Retina (tissue), 1 donor: ENCODE results near the gene TGFBR3.

ENCODE experiments used
- DNase-seq: peaks from one replicate; pipeline ENCODE4 v3.0.0-alpha.2; 2016

Gene TGFBR3

GRCh38 chr1:91753878-91754277 lies 132.1 kb downstream of the TGFBR3 start:
- no peak for DNase-seq

- DNase-seq: no peak
Measured at GRCh38 chr1:91752324-91752723, 133.6 kb downstream of the TGFBR3 start.

GRCh38 chr1:91751275-91751674 lies 134.7 kb downstream of the TGFBR3 start:
- DNase-seq: no peak

GRCh38 chr1:91750398-91750996 lies 135.5 kb downstream of the TGFBR3 start:
- no peak for DNase-seq

GRCh38 chr1:91749788-91750231 lies 136.1 kb downstream of the TGFBR3 start:
- DNase-seq: no peak

GRCh38 chr1:91747666-91748065 lies 138.3 kb downstream of the TGFBR3 start:
- DNase-seq: no peak

- DNase-seq: no peak
Measured at GRCh38 chr1:91746728-91747338, 139.1 kb downstream of the TGFBR3 start.

GRCh38 chr1:91745640-91746373 lies 140.1 kb downstream of the TGFBR3 start:
- DNase-seq: no peak

GRCh38 chr1:91744953-91745639 lies 140.9 kb downstream of the TGFBR3 start:
- no peak for DNase-seq

- DNase-seq: no peak
Measured at GRCh38 chr1:91742848-91743292, 143.1 kb downstream of the TGFBR3 start.

GRCh38 chr1:91741906-91742305 lies 144.0 kb downstream of the TGFBR3 start:
- no peak for DNase-seq

GRCh38 chr1:91741301-91741700 lies 144.7 kb downstream of the TGFBR3 start:
- DNase-seq: no peak

- no peak for DNase-seq
Measured at GRCh38 chr1:91737650-91738049, 148.3 kb downstream of the TGFBR3 start.

- DNase-seq: peak; percentile 57
Measured at GRCh38 chr1:91736715-91737615, 149.0 kb downstream of the TGFBR3 start.

GRCh38 chr1:91736146-91736714 lies 149.7 kb downstream of the TGFBR3 start:
- no peak for DNase-seq

GRCh38 chr1:91735266-91735845 lies 150.6 kb downstream of the TGFBR3 start:
- DNase-seq: no peak

GRCh38 chr1:91734761-91735160 lies 151.2 kb downstream of the TGFBR3 start:
- DNase-seq: no peak

- DNase-seq: no peak
Measured at GRCh38 chr1:91733108-91733710, 152.7 kb downstream of the TGFBR3 start.

GRCh38 chr1:91732291-91733107 lies 153.5 kb downstream of the TGFBR3 start:
- DNase-seq: no peak

- no peak for DNase-seq
Measured at GRCh38 chr1:91731815-91732214, 154.1 kb downstream of the TGFBR3 start.
